Measurements from ENCODE around the gene SORCS2.

GRCh38 chr4:7391637-7392437 lies 199.5 kb downstream of the SORCS2 start:
- TF ChIP-seq CTCF (IDR thresholded peaks at IDR 0.05; ENCODE audit: low read depth, low read length) (no peak), EZH2phosphoT487 (IDR thresholded peaks at IDR 0.05; ENCODE audit: low read depth) (no peak)
